Hepatocyte (in vitro differentiated cells): ENCODE data around the gene PPP1R14D.

Experiments used
- EZH2 ChIP-seq: fragments of 200-600 bp; sonication (generic); IDR thresholded peaks from 2 replicates; pipeline ENCODE4 v1.6.1; 2016; ENCODE audit warnings: antibody characterized with exemption, mild to moderate bottlenecking, borderline replicate concordance
- EZH2phosphoT487 ChIP-seq: fragments of 200-600 bp; sonication (generic); IDR thresholded peaks from one replicate; pipeline ENCODE4 v1.6.1; 2018; ENCODE audit warnings: antibody characterized with exemption, mild to moderate bottlenecking, low read depth, moderate library complexity; ENCODE audit not compliant: unreplicated experiment, severe bottlenecking
- TF ChIP-seq, protein P1 (sequence below): fragments of 200-600 bp; sonication (generic); IDR thresholded peaks from 2 replicates; pipeline ENCODE4 v1.5.1; 2016; ENCODE audit warnings: antibody characterized with exemption, mild to moderate bottlenecking; ENCODE audit not compliant: poor library complexity

DNA sequence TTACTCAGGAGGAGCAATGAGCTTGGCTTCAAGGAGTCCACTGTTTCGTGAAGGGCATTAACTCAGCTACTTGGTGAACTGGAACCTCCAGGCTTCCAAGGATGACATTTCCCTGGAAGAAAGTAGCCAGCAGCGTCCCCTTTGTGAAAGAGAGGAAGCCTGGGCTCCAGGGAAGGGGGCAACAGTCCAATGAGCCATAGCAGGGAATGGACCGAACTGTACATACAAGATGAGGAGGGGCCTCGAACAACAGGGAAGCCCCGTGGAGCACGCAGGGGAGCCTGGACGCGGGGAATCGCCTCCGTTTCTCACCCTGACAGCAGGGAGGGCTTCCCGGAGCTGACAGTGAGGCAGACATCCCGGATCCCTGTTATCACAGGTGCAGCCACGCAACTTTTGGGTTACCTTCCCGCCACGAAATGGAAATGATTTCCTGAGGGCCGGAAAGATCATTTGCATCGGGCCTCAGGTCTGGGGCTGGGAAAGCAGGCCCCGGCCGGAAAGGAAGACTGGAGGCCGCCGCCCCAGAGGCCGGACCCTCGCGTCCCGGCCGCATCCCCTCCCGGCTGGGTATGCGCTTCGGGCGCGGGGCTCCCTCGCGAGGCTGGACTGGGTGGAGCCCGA lies 14.9 kb upstream of the PPP1R14D start:
- TF ChIP-seq, protein P1, sequence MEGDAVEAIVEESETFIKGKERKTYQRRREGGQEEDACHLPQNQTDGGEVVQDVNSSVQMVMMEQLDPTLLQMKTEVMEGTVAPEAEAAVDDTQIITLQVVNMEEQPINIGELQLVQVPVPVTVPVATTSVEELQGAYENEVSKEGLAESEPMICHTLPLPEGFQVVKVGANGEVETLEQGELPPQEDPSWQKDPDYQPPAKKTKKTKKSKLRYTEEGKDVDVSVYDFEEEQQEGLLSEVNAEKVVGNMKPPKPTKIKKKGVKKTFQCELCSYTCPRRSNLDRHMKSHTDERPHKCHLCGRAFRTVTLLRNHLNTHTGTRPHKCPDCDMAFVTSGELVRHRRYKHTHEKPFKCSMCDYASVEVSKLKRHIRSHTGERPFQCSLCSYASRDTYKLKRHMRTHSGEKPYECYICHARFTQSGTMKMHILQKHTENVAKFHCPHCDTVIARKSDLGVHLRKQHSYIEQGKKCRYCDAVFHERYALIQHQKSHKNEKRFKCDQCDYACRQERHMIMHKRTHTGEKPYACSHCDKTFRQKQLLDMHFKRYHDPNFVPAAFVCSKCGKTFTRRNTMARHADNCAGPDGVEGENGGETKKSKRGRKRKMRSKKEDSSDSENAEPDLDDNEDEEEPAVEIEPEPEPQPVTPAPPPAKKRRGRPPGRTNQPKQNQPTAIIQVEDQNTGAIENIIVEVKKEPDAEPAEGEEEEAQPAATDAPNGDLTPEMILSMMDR: no peak
- TF ChIP-seq EZH2: no peak
- TF ChIP-seq EZH2phosphoT487: no peak
